ENCODE measurements around the gene SPPL2C. TPM values are rescaled to one million over a fixed set of nuclear protein-coding genes. Genes with fewer than 3 reads are reported as not detected.

The SPPL2C gene
- total and polyA plus RNA-seq, 2 of the 13 experiments (the other 11 are each of a cell fraction or from before 2014, with no cell fraction given), result not detected

GRCh38 chr17:45854209-45854608 is 9.5 kb downstream of the SPPL2C start:
- no peaks in the 10 kb centered on the region for H3K9me3 ChIP-seq (ENCODE audit: low read length)
- H3K9ac ChIP-seq (ENCODE audit: insufficient read depth, low read depth, low read length), result no peak overlapping the region
- ATAC-seq (no peak), FAIRE-seq (no peak), DNase-seq (ENCODE audit: low spot score) (no peak)
- in situ Hi-C loops (cut with HindIII; ENCODE audit: extremely low pct_ligation_motif_present, low pct_unique_long_range_greater_than_20kb), result no loop called here
- intact Hi-C loops (cut with micrococcal nuclease; ENCODE audit: unreplicated experiment), result loop anchor here (5.0 kb wide), 1 partner anchor 207 kb away; no protein-coding TSS in a partner anchor
- no TSS peak for BruUV-seq (replicated peaks)
- no peaks in the 10 kb centered on the region for H3K36me3 ChIP-seq (replicated peaks in 1 of 2; ENCODE audit: control insufficient read depth in 1 of 2, insufficient read depth in 2 of 2, low read length in 2 of 2)
- WGBS (ENCODE audit: low lambda C conversion rate), result 32% methylated on average over 9 of the region's 9 CpGs
- CTCF ChIA-PET (ENCODE audit: low intra/inter-chr PET ratio, low total read pairs), result interaction anchor here (2.7 kb wide), 1 partner anchor 213 kb away, joined by 29 read pairs; no protein-coding TSS in a partner anchor
- H3K4me3 ChIP-seq (replicated peaks in 1 of 3; ENCODE audit: insufficient read depth in 1 of 3, low read depth in 2 of 3, low read length in 3 of 3), result no peak overlapping the region
- H2AFZ ChIP-seq (ENCODE audit: low read length), result no peak overlapping the region
- POLR2A ChIA-PET, result no interaction called here
- peaks cover 2 to 33% of the 10 kb centered on the region in 2 experiments; a peak in 3 of 5 replicates for H3K27me3 ChIP-seq (ENCODE audit: control insufficient read depth in 1 of 2, insufficient read depth in 2 of 2, low read length in 2 of 2)
- no peaks in the 10 kb centered on the region for H3K79me2 ChIP-seq (ENCODE audit: insufficient read depth, low read length)
- H3K4me2 ChIP-seq (ENCODE audit: low read depth, low read length), result no peak overlapping the region
- TF ChIP-seq, protein P1, sequence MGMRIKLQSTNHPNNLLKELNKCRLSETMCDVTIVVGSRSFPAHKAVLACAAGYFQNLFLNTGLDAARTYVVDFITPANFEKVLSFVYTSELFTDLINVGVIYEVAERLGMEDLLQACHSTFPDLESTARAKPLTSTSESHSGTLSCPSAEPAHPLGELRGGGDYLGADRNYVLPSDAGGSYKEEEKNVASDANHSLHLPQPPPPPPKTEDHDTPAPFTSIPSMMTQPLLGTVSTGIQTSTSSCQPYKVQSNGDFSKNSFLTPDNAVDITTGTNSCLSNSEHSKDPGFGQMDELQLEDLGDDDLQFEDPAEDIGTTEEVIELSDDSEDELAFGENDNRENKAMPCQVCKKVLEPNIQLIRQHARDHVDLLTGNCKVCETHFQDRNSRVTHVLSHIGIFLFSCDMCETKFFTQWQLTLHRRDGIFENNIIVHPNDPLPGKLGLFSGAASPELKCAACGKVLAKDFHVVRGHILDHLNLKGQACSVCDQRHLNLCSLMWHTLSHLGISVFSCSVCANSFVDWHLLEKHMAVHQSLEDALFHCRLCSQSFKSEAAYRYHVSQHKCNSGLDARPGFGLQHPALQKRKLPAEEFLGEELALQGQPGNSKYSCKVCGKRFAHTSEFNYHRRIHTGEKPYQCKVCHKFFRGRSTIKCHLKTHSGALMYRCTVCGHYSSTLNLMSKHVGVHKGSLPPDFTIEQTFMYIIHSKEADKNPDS (CRISPR knock-in tag; IDR thresholded peaks at IDR 0.05), result no peak
- TF ChIP-seq CREB1 (IDR thresholded peaks at IDR 0.05), result no peak
- no peak for TF ChIP-seq CREB1 (CRISPR knock-in tag; IDR thresholded peaks at IDR 0.05)
- TF ChIP-seq, protein P2, sequence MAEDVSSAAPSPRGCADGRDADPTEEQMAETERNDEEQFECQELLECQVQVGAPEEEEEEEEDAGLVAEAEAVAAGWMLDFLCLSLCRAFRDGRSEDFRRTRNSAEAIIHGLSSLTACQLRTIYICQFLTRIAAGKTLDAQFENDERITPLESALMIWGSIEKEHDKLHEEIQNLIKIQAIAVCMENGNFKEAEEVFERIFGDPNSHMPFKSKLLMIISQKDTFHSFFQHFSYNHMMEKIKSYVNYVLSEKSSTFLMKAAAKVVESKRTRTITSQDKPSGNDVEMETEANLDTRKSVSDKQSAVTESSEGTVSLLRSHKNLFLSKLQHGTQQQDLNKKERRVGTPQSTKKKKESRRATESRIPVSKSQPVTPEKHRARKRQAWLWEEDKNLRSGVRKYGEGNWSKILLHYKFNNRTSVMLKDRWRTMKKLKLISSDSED (CRISPR knock-in tag; IDR thresholded peaks at IDR 0.05), result no peak
- TF ChIP-seq ZNF333 (CRISPR knock-in tag; IDR thresholded peaks at IDR 0.05; ENCODE audit: borderline replicate concordance), result no peak
- no peak for TF ChIP-seq SAFB2 (CRISPR knock-in tag; IDR thresholded peaks at IDR 0.05; ENCODE audit: borderline replicate concordance, low read depth)
- no peak for TF ChIP-seq GATA4 (IDR thresholded peaks at IDR 0.05; ENCODE audit: borderline replicate concordance, low read depth)
- no peak for TF ChIP-seq ETV5 (CRISPR knock-in tag; IDR thresholded peaks at IDR 0.05; ENCODE audit: borderline replicate concordance)
- TF ChIP-seq ZNF441 (CRISPR knock-in tag; IDR thresholded peaks at IDR 0.05; ENCODE audit: borderline replicate concordance), result no peak
- no peak for TF ChIP-seq MXI1 (IDR thresholded peaks at IDR 0.05; ENCODE audit: borderline replicate concordance, low read depth, low read length)
- no peak for TF ChIP-seq MYNN (CRISPR knock-in tag; IDR thresholded peaks at IDR 0.05; ENCODE audit: low read depth)
- no peak for TF ChIP-seq ZNF232 (CRISPR knock-in tag; IDR thresholded peaks at IDR 0.05; ENCODE audit: borderline replicate concordance)
- no peak for TF ChIP-seq ZNF703 (CRISPR knock-in tag; IDR thresholded peaks at IDR 0.05; ENCODE audit: borderline replicate concordance)
- TF ChIP-seq USF2 (IDR thresholded peaks at IDR 0.05; ENCODE audit: low read depth, low read length), result no peak
- TF ChIP-seq USF2 (CRISPR knock-in tag; IDR thresholded peaks at IDR 0.05; ENCODE audit: borderline replicate concordance), result no peak
- no peak for TF ChIP-seq SALL2 (CRISPR knock-in tag; IDR thresholded peaks at IDR 0.05)
- TF ChIP-seq MTA3 (CRISPR knock-in tag; IDR thresholded peaks at IDR 0.05), result no peak
- TF ChIP-seq ZNF326 (CRISPR knock-in tag; IDR thresholded peaks at IDR 0.05; ENCODE audit: borderline replicate concordance), result no peak
- TF ChIP-seq ZNF776 (CRISPR knock-in tag; IDR thresholded peaks at IDR 0.05), result no peak
- H3K27ac ChIP-seq (ENCODE audit: extremely low read length, insufficient read depth, low read length), result no peak overlapping the region
- no peaks in the 10 kb centered on the region for H3K4me1 ChIP-seq (ENCODE audit: insufficient read depth, low read length)
- peaks cover 4% of the 10 kb centered on the region; the same call in 1 of the 2 replicates for H4K20me1 ChIP-seq (ENCODE audit: insufficient read depth, low read length)

All from HepG2 (cell line).